Testis (tissue), 2 donors: ENCODE measurements around the gene KRT6B.

Experiments
- CTCF ChIP-seq, 3 experiments: fragments of 450-650 bp in 2 of 3; fragments of 200-600 bp in 1 of 3; sonication (generic) in 1 of 3; IDR thresholded peaks; one replicate each; pipeline ENCODE4 v1.5.1; 2016 to 2019; ENCODE audit warnings: antibody characterized with exemption in 3 of 3, mild to moderate bottlenecking in 2 of 3, moderate library complexity in 1 of 3
- POLR2A ChIP-seq: fragments of 450-650 bp; IDR thresholded peaks from one replicate; pipeline ENCODE4 v1.6.1; 2017; ENCODE audit warnings: antibody characterized with exemption, mild to moderate bottlenecking, moderate library complexity

- TF ChIP-seq CTCF (IDR thresholded peaks at IDR 0.05) (no peak), POLR2A (no peak)
These were observed 2.7 kb upstream of the KRT6B start for GRCh38 chr12:52454411-52455201.
